Tibial nerve (tissue), 4 donors: ENCODE measurements around the gene CEMIP2. TPM values are rescaled to one million over a fixed set of nuclear protein-coding genes. Genes with fewer than 3 reads are reported as not detected.

Experiments
- DNase-seq, 2 donors: peaks; one replicate each; pipeline ENCODE4 v3.0.0-alpha.2; 2019; ENCODE audit warnings: low spot score in 2 of 2
- H3K27ac ChIP-seq, 4 donors: fragments of 200-600 bp; sonication (generic) in 3 of 4; one replicate each; pipeline ENCODE4 v1.5.1; 2017 to 2019; ENCODE audit warnings: mild to moderate bottlenecking in 1 of 4
- H3K27me3 ChIP-seq, 2 donors: fragments of 200-600 bp; sonication (generic) in 1 of 2; one replicate each; pipeline versions ENCODE4 v1.5.1 to v1.6.0; 2017 to 2019
- H3K36me3 ChIP-seq, 3 donors: fragments of 200-600 bp; sonication (generic); one replicate each; pipeline ENCODE4 v1.5.1; 2018 to 2019
- H3K4me1 ChIP-seq, 4 donors: fragments of 200-600 bp; sonication (generic) in 3 of 4; one replicate each; pipeline ENCODE4 v1.5.1; 2017 to 2019
- H3K4me3 ChIP-seq, 4 donors: fragments of 200-600 bp; sonication (generic) in 3 of 4; one replicate each; pipeline ENCODE4 v1.5.1; 2017 to 2019; ENCODE audit warnings: mild to moderate bottlenecking in 1 of 4, moderate library complexity in 1 of 4
- H3K9me3 ChIP-seq, 4 donors: fragments of 200-600 bp; sonication (generic) in 3 of 4; one replicate each; pipeline ENCODE4 v1.5.1; 2017 to 2019
- EP300 ChIP-seq, 2 donors: sonication (generic); formaldehyde crosslinking; IDR thresholded peaks; one replicate each; pipeline ENCODE4 v1.6.1; 2017; ENCODE audit warnings: antibody characterized with exemption in 2 of 2, mild to moderate bottlenecking in 1 of 2
- POLR2A ChIP-seq, 2 donors: fragments of 450-650 bp; IDR thresholded peaks; one replicate each; pipeline ENCODE4 v1.6.1; 2017; ENCODE audit warnings: antibody characterized with exemption in 2 of 2, mild to moderate bottlenecking in 2 of 2, moderate library complexity in 2 of 2
- WGBS, 2 donors: methylation state at CpG; one replicate each; pipeline ENCODE4 v1.1.5; 2018; 5-methylcytosine and 5-hydroxymethylcytosine counted together
- total RNA-seq, 4 donors: library from RNA; depleted of rRNA; stranded (reverse); fragments of >200 nt; gene quantifications; one replicate each; pipeline ENCODE4 v1.1.0, GENCODE V29; 2016
- TF ChIP-seq, protein P1 (sequence below), 5 experiments: fragments of 200-600 bp in 3 of 5; fragments of 450-650 bp in 2 of 5; sonication (generic) in 3 of 5; IDR thresholded peaks; one replicate each; pipeline ENCODE4 v1.5.1; 2016 to 2019; ENCODE audit warnings: antibody characterized with exemption in 5 of 5, mild to moderate bottlenecking in 3 of 5, moderate library complexity in 2 of 5

The CEMIP2 gene
- total RNA-seq, 4 donors from 2014 or later: 107 to 126 (median 118) TPM

DNA sequence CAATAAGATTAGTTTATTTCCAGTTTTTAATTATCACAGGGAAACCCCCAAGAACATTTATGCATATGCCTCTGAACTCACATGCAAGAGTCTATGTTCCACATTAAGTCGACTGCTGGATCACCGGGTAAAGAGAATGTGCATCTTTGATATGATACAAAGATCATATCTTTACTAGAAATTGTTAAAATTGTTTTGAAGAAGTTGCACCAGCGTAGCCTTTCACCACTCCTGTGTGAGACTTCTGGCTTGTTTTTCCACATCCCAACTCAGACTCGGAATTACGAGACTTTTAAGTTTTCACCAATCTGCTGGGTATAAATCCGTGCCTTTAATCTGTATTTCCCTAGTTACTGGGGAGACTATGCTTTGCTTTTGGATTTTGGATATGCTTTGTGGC, 113.2 kb downstream of the CEMIP2 start:
- no peaks in the 10 kb centered on the region for H3K4me1 ChIP-seq
- 83 to 85% methylated on average over 6 of the region's 6 CpGs for WGBS, 2 donors
- H3K4me3 ChIP-seq: no peak overlapping the region
- H3K36me3 ChIP-seq: no peaks in the 10 kb centered on the region
- no peaks in the 10 kb centered on the region for H3K9me3 ChIP-seq
- H3K27ac ChIP-seq: no peak overlapping the region
- TF ChIP-seq, protein P1, sequence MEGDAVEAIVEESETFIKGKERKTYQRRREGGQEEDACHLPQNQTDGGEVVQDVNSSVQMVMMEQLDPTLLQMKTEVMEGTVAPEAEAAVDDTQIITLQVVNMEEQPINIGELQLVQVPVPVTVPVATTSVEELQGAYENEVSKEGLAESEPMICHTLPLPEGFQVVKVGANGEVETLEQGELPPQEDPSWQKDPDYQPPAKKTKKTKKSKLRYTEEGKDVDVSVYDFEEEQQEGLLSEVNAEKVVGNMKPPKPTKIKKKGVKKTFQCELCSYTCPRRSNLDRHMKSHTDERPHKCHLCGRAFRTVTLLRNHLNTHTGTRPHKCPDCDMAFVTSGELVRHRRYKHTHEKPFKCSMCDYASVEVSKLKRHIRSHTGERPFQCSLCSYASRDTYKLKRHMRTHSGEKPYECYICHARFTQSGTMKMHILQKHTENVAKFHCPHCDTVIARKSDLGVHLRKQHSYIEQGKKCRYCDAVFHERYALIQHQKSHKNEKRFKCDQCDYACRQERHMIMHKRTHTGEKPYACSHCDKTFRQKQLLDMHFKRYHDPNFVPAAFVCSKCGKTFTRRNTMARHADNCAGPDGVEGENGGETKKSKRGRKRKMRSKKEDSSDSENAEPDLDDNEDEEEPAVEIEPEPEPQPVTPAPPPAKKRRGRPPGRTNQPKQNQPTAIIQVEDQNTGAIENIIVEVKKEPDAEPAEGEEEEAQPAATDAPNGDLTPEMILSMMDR (IDR thresholded peaks at IDR 0.05): no peak
- no peak for TF ChIP-seq POLR2A (IDR thresholded peaks at IDR 0.05)
- TF ChIP-seq EP300 (IDR thresholded peaks at IDR 0.05): no peak
- no peak for DNase-seq
- H3K27me3 ChIP-seq: no peaks in the 10 kb centered on the region

DNA sequence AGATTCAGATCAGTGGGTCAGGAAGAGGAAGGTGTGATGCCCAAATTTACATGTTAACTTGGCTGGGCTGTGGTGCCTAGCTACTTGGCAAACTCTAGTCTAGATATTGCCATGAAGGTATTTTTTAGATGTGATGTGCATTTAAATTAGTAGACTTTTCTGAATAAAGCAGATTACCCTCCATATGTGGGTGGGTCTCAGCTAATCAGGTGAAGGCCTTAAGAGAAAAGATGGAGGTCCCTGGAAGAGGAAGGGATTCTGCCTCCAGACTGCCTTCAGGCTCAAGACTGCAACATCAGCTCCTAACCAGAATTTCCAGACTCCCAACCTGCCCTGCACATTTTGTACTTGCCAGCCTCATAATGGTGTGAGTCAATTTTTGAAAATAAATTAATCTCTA, 115.8 kb downstream of the CEMIP2 start:
- Histone ChIP-seq H3K27ac (no peak overlapping the region), H3K4me3 (no peak overlapping the region), H3K27me3 (no peaks in the 10 kb centered on the region), H3K4me1 (peaks cover 0 to 9% (median 2%) of the 10 kb centered on the region in 4 donors), H3K36me3 (no peaks in the 10 kb centered on the region), H3K9me3 (no peaks in the 10 kb centered on the region)
- DNase-seq: no peak
- no peak for TF ChIP-seq EP300 (IDR thresholded peaks at IDR 0.05)
- TF ChIP-seq, protein P1 (IDR thresholded peaks at IDR 0.05): no peak
- no peak for TF ChIP-seq POLR2A (IDR thresholded peaks at IDR 0.05)

DNA sequence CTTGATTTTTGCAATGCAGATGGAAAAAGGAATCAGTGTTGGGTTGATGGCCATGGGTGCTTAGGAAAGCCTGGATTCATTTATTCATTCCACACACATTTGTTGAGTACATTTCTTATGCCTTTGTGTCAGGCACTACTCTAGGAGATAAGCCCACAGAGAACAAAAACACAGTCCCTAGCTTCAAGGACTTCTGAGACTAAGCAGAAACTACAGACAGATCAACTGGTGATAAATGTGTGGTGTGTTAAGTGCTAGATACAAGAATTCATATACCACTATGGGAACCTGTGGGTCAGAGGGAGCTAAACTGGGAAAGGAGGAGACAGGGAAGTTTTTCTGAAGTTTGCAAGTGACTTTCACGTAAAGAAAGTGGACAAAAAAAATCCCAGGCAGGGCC, 119.9 kb downstream of the CEMIP2 start:
- H3K27me3 ChIP-seq: no peaks in the 10 kb centered on the region
- no peak overlapping the region for H3K27ac ChIP-seq
- TF ChIP-seq POLR2A (IDR thresholded peaks at IDR 0.05): no peak
- TF ChIP-seq, protein P1 (IDR thresholded peaks at IDR 0.05): no peak
- no peak for TF ChIP-seq EP300 (IDR thresholded peaks at IDR 0.05)
- DNase-seq: no peak
- no peaks in the 10 kb centered on the region for H3K9me3 ChIP-seq
- H3K4me3 ChIP-seq: no peak overlapping the region
- no peaks in the 10 kb centered on the region for H3K36me3 ChIP-seq
- 84 to 85% methylated on average over 1 of the region's 1 CpG for WGBS, 2 donors
- peaks cover 0 to 13% (median 8%) of the 10 kb centered on the region in 4 donors for H3K4me1 ChIP-seq

DNA sequence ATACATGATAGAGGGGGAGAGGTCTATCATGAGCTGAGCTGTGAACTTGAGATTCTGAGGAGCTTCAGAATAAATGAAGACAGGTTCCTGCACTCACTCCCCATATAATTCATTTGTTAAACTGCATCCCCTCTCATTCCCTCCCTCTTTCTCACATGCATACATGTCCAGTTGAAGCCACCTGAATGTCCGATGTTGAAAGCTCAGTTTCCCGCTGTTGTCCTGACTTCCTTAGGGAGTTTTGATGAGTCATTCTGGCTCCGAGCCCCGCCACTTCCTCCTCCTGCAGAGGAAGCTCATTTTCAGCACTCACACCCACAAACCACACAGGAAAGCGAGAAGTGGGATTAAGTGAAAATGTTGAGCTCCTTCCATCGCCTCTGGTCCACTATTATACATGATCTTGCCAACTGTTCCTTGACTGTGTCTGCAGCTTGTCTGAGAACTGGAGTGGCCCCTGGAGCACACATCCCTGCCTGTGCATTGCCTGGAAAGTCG, 121.2 kb downstream of the CEMIP2 start:
- 23 to 24% methylated on average over 7 of the region's 7 CpGs for WGBS, 2 donors
- Histone ChIP-seq H3K27ac (no peak overlapping the region), H3K36me3 (no peaks in the 10 kb centered on the region), H3K4me3 (no peak overlapping the region), H3K27me3 (no peaks in the 10 kb centered on the region), H3K9me3 (no peaks in the 10 kb centered on the region), H3K4me1 (peaks cover 0 to 13% (median 8%) of the 10 kb centered on the region in 4 donors)
- peak; percentile 41 to 66 for DNase-seq
- TF ChIP-seq POLR2A (IDR thresholded peaks at IDR 0.05): no peak
- peak in 1 of 2 donors; percentile 85 for TF ChIP-seq EP300 (IDR thresholded peaks at IDR 0.05)

DNA sequence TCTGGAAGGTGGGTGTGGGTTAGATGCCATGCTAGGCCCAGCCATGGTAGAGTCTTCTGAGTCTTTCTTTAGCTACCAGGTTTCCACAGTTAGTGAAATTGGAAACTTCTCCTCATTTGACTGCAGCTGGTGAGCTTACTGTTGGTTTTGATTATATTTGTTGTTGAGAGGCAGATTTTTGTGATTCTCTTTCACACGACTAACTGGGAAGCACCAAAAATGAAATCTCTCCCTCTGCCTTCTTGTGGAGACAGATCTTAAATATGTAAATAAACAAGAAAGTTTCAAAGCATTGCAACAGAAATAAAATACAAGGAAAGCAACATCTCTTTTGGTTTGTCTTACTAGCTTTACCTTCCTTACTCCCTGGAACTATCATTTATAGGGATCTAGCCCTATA, 122.2 kb downstream of the CEMIP2 start:
- WGBS, 2 donors: 84 to 86% methylated on average over 1 of the region's 1 CpG
- no peak overlapping the region for H3K27ac ChIP-seq
- H3K4me3 ChIP-seq: no peak overlapping the region
- DNase-seq: no peak
- H3K9me3 ChIP-seq: no peaks in the 10 kb centered on the region
- no peaks in the 10 kb centered on the region for H3K27me3 ChIP-seq
- no peak for TF ChIP-seq EP300 (IDR thresholded peaks at IDR 0.05)
- TF ChIP-seq, protein P1 (IDR thresholded peaks at IDR 0.05): no peak
- TF ChIP-seq POLR2A (IDR thresholded peaks at IDR 0.05): no peak
- H3K36me3 ChIP-seq: no peaks in the 10 kb centered on the region
- H3K4me1 ChIP-seq: peaks cover 0 to 13% (median 8%) of the 10 kb centered on the region in 4 donors
